ENCODE measurements around the gene RAB40B.
A peak's percentile ranks its signal among the peaks of the same experiment; 100 is the strongest.

RAB40B gene

DNA sequence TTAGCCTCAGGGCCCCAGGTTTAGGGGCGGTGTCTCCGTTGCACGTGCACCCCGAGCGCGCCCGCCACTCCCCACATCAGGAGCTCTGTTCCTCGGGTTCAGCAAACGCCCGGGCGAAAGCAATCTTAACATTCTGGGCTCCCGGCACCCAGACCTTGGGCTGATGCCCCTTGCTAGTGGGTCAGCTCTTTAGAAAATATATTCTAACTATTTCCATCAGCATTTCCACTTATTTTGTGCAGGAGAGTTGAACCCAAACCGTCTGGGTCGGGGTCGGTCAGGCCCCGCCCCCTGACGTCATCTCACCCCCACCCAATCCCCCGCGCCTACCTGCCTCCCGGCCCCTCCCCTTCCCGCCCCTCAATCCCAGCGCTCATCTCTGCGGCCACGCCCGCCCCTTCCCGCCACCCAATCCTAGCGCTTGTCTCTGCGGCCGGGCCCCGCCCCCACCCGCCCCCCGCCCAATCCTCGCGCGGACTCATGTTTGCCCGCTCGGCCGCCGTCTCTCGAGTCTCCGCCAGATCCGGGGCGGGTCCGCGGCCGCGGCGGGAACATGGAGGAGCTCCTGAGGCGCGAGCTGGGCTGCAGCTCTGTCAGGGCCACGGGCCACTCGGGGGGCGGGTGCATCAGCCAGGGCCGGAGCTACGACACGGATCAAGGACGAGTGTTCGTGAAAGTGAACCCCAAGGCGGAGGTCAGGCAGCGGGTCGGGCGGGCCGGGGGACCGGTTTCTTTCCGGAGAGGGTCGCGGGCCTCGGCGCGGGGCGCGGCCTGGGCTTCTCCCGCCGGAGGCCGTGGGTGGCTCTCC, 17.9 kb upstream of the RAB40B start, which contains the start of gene FN3KRP:
Gene FN3KRP, plus strand, starts transcription at position 504 of the 808 bp plus-strand sequence. Its CDS starts 50 bp downstream, at position 554.
- DNase-seq (ENCODE audit: low spot score), result peak; percentile 92

DNA sequence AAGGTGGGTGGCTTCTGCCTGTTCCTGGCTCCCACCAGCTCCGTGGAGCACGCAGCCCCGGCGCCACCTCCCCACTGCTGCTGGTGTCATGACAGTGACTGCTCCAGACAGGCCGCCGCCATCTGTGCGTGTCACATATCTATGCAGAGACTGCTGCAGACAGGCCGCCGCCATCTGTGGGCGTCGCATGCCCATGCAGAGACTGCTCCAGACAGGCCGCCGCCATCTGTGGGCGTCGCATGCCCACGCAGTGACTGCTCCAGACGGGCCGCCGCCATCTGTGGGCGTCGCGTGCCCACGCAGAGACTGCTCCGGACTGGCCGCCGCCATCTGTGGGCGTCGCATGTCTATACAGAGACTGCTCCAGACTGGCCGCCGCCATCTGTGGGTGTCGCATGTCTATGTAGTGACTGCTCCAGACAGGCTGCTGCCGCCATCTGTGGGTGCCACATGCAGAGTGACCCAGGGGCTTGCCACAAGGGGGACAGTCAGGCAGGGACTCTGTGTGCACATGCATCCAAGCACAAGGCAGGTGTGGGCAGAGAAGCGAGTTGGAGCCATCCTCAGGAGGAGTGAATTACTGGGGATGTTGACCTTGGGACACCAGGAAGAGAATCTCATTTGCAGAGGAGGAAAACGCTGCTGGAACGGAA, 14.7 kb upstream of the RAB40B start:
- DNase-seq (ENCODE audit: low spot score), result no peak

DNA sequence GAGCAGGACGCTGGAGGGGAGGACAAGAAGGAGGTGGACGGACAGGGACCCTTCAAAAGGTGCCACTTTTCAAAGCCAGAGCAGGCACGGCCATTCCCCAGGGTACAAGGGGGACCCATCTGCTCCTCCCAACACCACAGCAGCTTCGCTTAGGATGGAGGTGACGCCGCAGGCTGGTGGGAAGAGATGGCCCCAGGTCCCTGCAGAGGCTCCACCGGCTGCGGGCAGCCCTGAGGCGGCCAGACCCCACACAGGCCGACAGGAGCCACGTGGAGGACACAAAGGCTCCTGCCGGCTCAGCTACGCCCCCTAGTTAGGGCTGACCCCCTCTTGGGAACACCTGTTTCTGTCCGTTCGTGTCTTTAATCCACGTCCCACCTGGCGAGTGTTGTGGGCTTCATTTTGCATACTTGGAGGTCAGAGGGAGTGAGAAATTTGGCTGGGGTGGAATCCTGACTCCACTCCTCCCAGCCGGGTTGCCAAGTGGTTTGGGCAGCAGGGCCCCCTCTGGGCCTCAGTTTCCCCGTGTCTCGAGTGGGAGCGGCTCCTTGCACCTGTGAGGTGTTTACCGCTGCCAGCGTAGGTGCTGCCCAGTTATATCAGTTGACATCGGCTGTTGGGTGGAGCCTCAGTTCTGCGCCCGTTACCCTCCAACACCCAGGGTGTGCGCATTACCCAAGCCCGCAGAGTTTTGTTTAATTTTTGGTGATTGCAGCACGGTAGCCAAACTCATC, 12.2 kb upstream of the RAB40B start:
- DNase-seq (ENCODE audit: low spot score), result no peak

DNA sequence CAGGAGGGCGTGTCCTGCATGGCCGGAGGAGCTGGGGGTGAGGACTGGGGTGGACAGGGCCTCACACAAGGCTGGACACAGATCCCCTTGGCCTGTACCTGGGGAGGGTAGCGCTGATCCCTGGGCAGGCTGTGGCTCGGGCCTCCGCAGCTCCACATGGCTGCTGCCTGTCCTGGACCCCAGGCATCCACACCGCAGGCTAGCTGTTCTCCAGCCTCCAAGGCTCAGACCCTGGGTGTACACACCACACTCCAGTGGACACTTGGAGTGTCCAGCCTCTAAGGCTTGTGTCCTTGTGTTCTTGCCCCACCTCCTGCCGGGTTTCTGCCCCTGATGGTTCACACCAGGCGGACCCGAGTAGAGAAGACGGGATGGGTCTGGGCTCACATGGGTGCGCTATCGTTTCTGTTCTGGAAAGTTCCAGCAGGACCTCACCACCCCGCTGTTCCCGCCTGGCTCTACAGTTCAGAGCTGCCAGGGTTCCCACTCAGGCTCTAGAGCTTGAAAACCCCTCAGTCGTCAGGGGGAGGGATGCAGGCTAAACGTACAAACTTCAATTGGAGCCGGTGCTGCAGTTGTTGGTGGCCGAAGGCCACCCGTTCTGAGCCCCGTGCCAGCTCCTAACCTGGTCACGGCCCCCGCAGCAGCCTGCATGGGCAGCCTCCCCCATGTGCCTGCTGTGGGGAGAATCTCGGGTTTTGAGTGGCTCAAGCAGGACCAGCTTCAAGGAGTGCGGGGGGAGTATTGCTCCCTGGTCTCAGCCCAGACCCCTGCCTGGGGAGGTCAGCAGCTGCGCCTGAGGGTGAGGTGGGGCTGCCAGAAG, 11.4 kb upstream of the RAB40B start:
- no peak for DNase-seq (ENCODE audit: low spot score)

DNA sequence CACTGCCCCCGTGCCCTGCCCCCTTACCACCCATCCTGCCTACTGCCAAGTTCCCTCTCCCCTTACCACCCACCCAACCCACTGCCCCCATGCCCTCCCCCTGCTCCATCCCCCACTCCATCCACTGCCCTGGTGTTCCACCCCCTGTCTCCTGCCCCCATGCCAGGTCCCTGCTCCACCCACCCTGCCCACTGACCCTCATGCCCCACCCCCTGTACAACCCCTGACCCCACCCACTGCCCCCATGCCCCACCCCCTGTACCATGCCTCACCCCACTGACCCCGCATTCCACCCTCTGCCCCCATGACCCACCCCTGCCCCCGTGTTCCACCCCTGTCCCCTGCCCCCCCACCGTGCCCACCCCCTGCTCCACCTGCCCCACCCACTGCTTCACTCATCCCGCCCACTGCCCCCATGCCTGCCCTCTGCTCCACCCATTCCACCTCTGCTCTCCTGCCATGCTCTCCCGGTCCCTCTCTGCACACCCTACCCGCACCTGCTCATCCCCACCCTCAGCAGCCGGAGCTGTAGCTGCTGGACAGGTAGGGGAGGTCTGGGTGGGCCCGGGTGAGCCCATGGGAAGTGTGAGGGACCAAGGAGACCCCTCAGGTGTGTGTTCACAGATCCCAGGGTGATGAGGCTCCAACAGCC, 10.7 kb upstream of the RAB40B start:
- no peak for DNase-seq (ENCODE audit: low spot score)

DNA sequence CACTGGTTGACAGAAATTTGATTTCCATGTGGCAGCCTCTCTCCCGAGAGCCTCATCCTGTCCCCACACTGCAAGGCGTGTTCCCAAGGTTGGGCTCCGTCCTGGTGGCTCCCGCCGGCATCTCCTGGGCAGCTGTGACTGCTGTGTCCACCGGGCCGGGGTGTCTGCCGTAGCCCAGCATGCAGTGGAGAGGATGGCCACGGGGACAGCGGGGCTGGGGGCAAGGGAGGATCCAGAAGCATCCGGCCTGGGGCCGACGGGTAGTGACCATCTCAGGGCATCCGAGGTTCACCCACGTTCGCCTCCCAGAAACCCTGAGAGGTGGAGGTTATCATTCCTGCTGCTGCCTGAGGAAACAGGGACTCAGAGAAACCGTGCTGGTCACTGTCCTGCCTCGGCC, 7.3 kb upstream of the RAB40B start:
- DNase-seq (ENCODE audit: low spot score), result no peak

DNA sequence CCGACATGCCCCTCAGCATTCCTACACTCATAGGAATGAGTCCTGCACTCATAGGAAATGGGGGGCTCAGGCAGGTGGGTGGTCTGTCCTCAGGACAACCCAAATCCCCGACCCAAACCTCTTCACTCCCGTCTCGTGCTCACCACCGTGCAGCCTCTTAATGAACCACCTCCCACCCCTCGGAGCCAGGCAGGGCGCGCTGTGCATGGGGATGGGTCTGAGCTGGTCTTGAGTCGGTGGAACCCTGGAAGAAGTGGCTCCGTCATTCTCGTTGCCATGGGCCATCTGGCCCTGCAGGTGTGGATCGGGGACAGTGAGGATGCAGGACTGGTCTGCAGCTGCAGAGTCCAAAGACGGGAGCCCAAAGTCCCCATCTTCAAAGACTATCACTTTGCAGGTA, 6.4 kb upstream of the RAB40B start:
- no peak for DNase-seq (ENCODE audit: low spot score)

DNA sequence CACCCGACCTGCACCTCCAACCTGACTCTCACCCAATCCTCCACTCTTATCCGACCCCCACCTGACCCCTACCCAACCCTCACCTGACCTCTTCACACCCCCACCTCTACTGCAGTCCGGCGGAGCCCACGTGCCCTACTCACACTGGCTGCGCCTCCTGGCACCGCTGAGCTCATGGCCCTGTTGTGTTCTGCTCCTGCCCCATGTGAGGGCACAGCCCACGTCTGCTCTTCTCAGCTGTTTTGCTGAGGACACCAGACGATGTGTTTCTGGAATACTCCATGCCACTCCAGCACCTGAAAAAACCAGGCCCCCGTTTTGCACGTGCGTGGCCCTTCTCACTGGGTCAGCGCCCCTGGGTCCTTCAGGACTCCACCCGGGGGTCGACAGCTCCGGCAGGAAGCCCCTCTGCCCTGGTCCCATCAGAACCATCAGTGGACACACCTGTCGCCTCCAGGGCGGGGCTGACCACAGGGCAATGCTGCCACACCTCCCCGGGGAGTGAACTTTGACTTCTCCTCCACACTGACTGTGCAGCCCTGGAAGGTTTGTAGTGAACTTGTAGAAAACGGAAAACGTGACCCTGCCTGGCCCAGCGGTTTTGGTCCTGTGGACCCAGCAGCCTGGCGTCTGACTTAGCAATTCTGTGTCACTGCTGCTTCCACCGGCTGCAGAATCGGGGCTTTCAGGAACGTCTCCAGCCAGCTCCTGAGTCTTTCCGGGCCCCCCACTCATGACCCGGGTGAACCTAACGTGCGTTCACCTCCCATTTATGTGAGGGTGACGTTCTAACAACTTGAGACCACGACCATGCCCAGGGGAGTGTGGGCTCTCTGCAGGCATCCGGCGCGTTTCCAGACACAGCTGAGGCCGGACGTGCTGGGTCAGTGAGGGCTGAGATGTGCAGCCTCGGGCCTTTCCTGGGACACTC, 5.7 kb upstream of the RAB40B start:
- no peak for DNase-seq (ENCODE audit: low spot score)

DNA sequence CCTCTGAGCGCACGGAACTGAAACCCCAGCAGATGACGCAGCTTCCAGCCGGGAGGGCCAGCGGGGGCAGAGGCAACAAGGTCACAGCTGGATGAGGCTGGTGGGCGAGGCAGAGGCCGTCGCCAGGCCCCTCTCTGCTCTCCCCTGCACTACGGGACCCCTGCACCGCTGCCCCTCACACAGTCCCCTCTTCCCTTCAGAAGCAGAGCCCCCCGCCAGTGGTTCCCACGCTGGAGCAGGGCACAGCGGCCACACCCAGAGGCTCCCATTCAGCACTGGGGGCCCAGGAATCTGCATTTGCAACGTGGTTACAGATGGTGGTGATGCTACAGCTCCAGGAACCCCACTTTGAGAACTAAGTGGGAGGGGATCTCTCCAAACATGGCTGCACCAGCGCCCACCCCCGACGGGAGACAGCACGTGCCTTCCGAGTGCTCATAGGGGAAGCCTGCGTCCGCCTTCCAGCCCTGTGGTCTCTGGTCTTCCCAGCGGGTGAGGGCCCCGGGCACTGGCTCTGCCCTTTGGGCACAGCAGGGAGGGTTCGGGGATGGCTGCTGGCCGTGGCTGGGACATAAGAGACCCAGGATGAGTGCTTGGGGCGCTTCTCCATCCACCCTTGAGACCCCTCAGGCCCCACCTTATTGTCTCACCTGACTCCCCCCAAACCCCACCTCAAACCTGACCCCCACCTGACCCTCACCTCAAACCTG, 4.7 kb upstream of the RAB40B start:
- no peak for DNase-seq (ENCODE audit: low spot score)

DNA sequence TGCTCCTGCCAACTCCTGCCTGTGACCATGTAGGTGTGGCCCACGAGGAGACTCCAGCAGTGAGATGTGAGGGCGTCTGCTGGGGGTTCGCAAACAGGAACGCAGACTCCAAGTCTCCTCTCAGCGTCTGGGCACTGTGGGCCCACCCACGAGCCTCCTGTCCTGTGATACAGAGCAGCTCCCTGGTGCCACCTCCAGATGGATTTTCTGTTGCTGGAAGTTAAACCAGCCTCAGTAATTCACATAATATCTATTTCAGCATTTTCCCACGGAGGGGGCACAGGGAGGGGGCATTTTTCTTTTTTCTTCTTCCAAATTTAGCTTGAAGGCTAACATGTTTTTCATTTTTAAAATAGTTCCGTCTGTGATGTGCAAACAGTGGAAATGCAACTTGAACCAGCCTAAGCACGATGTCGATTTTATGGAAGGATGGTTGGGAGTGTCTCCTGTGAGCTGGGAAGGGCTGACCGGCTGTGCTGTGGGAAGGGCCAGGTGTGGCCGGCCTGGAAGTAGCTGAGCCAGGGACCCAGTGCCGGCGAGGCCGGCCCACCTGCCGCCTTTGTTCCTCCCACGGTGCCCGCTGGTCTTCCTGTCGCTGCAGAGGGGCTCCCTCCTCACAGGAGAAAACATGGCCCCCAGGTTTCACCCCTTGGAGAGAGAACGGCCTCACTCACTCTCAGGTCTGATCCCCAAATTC, 3.9 kb upstream of the RAB40B start:
- DNase-seq (ENCODE audit: low spot score), result no peak

DNA sequence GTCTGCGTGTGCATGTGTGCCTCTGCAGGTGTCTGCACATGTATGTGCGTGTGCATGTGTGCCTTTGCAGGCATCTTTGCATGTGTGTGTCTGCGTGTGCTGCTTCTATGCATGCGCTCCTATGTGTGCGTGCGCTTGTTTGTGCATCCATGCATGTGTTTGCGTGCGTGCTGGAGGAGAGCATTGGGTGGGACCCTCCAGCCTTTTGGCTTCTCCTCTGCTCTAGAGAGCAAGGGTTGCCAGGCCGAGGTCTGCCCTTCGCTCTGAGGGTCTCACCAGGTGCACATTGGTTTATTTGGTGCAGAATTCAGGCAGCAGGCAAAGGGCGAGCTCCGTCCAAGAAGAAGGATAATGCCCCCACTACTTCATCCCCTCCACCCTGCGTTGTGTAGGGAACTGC, 1.1 kb upstream of the RAB40B start:
- DNase-seq (ENCODE audit: low spot score), result no peak

DNA sequence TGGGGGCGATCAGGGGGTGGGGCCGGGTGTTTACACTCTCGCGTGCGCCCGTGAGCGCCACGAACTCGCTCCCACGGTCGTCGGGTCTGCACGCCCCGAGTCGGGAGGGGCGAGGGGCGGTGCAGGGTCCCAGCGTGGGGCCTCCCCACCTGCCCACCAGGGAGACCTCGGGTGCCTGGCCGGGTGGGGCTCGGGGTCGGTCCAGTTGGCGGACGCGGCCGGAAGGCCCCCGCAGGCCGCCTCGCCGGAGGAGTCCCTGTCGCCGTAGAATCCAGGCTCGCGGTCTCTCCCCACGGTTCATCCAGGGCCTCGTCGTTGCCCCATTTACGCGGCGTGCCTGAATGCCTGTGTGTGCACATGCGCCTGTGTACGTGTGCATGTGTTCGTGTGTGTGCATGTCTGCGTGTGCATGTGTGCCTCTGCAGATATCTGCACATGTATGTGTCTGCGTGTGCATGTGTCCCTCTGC, 510 bp upstream of the RAB40B start:
- no peak for DNase-seq (ENCODE audit: low spot score)

DNA sequence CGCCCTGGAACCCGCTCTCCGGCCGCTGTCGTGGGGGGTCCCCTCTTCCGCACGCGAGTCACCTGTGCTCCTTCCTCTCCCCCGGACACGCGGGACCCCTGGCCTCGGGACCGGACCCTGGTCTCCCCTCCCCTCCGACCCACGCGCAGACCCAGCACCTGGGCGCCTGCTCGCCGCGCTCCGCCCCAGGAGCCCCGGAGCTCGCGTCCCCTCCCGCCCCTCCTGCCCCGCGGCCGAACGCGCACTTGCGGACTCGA, 762 bp downstream of the RAB40B start:
- no peak for DNase-seq (ENCODE audit: low spot score)

DNA sequence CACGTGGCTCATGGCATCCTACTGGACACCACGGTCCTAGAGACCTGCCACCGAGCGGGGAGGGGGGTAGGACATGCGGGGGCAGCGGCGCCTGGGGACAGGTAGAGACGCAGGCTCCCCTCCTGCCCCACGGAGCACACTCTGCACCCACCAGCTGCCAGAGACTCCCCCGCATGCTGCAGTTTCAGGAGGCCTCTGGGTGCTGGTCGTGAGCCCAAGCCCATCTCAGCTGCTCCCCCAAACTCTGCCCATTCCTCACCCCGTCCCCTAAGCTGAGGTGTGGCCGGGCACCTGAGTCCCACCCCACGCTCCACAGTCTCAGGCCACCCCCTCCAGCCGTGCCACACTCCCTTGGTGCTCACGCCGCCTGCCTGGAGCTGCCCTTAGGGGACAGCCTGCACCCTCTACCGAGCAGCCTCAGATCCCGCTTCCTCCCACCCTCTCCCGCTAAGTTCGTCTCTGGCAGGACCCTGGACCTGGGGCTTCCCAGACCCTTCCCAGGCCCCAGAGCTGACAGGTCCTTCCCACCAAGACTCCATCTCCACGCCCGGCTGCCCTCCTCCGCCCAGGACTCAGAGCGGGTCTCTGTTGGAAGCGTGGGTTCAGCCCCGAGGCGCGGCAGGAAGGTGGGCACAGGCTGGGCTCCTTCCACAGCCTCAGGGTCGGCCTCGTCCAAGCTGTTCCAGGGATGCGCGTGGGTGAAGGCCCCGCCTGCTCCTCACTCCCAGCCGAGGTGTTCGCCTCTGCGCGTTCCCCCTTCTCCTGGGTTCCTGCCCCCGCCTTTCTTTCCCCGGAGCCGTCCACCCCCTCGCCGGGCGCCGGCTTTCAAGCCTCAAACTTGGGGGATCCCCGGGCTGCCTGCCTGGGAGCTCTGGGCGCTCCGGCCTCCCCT, 1.3 kb downstream of the RAB40B start:
- no peak for DNase-seq (ENCODE audit: low spot score)

DNA sequence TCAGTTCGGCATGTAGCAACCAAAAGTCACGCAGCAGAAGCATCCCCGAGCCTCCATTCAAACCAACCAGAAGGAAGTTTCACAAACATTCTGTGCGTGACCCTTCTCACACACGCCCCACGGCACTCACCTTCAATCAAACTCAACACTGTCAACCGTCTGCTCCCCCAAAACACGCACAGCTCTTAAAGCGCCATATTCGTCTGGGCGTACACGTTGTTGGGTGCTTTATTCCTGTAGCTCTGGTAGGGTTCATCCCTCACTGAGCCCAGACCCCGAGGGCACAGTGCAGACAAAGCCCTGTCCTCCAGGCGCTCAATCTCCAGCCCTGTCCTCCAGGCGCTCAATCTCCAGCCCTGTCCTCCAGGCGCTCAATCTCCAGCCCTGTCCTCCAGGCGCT, 2.2 kb downstream of the RAB40B start:
- DNase-seq (ENCODE audit: low spot score), result no peak

DNA sequence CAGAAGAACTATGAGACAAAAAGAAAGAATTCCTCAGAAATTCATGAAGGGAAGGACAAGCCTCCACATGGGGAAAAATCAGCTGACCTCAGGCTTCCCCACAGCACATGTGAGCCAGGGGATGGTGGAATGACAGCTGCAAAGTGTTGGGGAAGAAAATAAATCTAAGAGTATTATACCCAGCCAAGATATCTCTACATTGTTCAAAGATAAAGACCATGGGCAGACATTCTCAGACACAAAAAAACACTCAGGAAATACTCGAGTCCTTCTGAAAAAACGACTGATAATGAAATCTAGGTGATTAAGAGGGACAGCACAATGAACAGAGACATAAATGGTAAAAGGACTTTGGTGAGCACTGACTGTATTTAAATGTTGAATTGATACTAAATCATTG, 3.9 kb downstream of the RAB40B start:
- DNase-seq (ENCODE audit: low spot score), result no peak

DNA sequence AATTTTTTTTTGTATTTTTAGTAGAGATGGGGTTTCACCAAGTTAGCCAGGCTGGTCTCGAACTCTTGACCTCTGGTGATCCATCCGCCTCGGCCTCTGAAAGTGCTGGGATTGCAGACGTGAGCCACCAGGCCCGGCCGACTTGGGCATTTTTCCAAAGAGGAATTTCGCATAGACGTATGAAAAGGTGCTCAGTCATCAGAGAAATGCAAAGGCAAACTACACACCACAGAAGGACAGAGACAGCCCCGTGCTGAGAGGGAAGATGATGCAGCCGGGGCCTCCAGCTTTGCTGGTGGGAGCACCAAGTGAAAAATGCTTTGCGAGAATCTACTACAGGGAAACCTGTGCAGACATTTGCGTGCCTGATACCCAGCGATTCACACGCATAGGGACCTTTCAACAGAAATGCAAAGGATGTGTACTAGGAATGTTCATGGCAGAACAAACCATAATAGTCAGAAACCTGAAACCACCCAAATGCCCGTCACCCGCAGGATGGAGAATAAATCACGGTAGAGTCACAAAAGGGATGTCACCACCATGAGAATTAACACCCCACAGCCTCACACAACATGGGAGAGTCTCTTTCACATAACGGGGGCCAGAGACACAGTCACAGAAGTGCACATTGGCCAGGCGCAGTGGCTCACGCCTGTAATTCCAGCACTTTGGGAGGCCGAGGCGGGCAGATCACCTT, 5.2 kb downstream of the RAB40B start:
- DNase-seq (ENCODE audit: low spot score), result no peak

DNA sequence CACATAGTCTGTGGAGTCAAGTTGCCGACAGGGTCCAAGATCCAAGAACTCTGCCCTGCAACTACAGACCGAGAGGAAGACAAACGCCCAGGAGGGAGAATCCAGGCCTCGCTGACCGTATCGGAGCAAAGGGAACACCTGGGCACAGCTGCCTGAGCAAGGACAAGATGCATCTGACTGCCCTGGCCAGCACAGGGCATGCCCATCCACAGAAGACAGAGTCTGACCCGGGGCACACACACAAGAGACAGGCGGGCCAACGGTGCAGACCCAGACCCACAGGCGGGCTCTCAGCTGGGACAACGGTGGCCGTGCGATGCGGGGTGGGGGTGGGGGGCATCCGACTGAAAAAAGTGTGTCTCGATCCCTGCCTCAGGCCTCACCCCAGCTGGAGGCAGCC, 6.2 kb downstream of the RAB40B start:
- DNase-seq (ENCODE audit: low spot score), result no peak
